ENCODE results near the gene NPAS1. TPM values are rescaled to one million over a fixed set of nuclear protein-coding genes. Genes with fewer than 3 reads are reported as not detected.
A peak's percentile ranks its signal among the peaks of the same experiment; 100 is the strongest.
"Not testable (repeated sequence)": the region's sequence is repeated elsewhere in the genome, so short reads cannot be mapped to it uniquely, and the experiment has no call there.

NPAS1 gene
- polyA plus RNA-seq, 3 donors from 2014 or later, result not detected

DNA sequence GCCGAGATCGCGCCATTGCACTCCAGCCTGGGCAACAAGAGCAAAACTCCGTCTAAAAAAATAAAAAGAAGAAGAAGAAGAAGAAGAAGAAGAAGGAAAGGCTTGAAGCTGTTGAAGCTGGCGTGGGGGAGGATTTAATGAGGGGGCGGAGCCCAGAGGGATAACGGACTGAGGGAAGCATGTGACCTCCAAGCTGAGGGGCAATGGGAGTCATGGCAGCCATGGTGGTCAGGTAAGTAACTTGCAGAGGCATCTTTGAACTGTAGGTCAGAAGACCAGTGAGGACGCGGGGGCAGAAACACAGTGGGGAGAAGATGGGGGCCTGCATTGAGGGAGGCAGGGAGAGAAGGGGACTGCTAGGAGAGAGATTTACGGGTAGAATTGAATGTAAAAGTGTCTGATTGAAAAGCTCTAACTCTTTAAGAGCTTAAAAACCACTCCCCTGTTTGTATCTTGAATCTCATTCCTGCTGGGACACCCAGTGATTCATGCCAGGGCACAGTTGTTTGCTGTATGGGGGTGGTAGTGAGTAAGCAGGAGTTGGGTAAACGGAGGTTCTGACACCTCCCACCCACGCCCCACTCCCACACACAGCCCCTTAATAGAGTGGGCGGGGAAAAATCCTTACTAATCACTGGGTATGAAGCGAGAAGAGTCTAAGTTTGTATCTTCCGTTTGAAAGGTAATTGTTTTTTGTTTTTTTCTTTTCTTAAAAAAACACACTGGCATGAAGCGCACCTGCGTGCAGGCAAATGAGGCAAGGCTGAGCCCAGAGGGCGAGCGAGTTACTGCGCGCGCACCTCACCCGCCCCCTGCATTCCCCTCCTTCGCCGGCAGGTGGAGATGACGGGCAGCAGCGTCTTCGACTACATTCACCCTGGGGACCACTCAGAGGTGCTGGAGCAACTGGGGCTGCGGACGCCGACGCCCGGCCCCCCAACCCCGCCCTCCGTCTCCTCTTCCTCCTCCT, 15.8 kb downstream of the NPAS1 start:
- H3K27ac Mint-ChIP-seq, result peak overlapping the region; percentile 41 to 67 (median 56)
- H3K4me3 Mint-ChIP-seq, result peak overlapping the region; percentile 85 to 94 (median 91)
- peak; percentile 88 to 89 (median 88) for DNase-seq
- peaks cover 6 to 10% (median 9%) of the 10 kb centered on the region in 3 donors for H3K27me3 Mint-ChIP-seq (ENCODE audit: low read depth in 3 of 3)
- H3K4me1 Mint-ChIP-seq, result peaks cover 15 to 16% of the 10 kb centered on the region in 2 donors
- no peaks in the 10 kb centered on the region for H3K9me3 Mint-ChIP-seq
- H3K36me3 Mint-ChIP-seq, result peaks cover 0 to 4% (median 0%) of the 10 kb centered on the region in 3 donors

DNA sequence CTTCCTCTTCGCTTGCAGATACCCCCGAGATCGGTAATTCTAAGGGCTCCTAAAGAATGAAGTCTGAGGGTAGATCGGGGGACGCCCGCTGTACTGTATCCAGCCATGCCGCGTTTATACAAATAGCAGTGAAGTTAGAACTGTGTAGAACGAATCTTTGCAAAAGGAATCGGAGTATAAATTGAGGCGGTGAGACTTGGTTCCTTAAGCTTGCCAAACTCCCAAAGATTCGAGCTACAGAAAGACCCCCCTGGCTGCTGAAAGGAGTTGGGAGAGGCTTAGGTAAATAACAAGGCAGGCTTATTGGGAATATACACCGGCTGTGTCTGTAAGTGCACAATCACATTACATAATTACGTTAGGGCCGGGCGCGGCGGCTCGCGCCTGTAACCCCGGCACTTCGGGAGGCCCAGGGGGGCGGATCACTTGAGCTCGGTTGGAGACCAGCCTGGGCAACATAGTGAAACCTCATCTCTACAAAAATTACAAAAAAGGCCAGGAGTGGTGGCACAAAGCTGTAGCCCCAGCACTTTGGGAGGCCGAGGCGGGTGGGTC, 16.5 kb downstream of the NPAS1 start:
- peak overlapping the region; percentile 41 to 67 (median 54) for H3K27ac Mint-ChIP-seq

GRCh38 chr19:47037766-47038165, 18.1 kb downstream of the NPAS1 start:
- H3K36me3 Mint-ChIP-seq, result no peaks in the 10 kb centered on the region
- no peak overlapping the region for H3K4me3 Mint-ChIP-seq
- H3K27ac Mint-ChIP-seq, result no peak overlapping the region
- no peak for DNase-seq
- H3K9me3 Mint-ChIP-seq, result no peaks in the 10 kb centered on the region
- peaks cover 4 to 7% (median 4%) of the 10 kb centered on the region in 3 donors for H3K27me3 Mint-ChIP-seq (ENCODE audit: low read depth in 3 of 3)
- H3K4me1 Mint-ChIP-seq, result peaks cover 15 to 16% of the 10 kb centered on the region in 2 donors

More for the DNA sequence above, 16.5 kb downstream of the NPAS1 start:
- peaks cover 4 to 7% (median 4%) of the 10 kb centered on the region in 3 donors for H3K27me3 Mint-ChIP-seq (ENCODE audit: low read depth in 3 of 3)
- H3K36me3 Mint-ChIP-seq, result no peaks in the 10 kb centered on the region
- no peak for DNase-seq
- peak overlapping the region; percentile 85 to 94 (median 91) for H3K4me3 Mint-ChIP-seq
- H3K4me1 Mint-ChIP-seq, result peaks cover 15 to 16% of the 10 kb centered on the region in 2 donors
- no peaks in the 10 kb centered on the region for H3K9me3 Mint-ChIP-seq

DNA sequence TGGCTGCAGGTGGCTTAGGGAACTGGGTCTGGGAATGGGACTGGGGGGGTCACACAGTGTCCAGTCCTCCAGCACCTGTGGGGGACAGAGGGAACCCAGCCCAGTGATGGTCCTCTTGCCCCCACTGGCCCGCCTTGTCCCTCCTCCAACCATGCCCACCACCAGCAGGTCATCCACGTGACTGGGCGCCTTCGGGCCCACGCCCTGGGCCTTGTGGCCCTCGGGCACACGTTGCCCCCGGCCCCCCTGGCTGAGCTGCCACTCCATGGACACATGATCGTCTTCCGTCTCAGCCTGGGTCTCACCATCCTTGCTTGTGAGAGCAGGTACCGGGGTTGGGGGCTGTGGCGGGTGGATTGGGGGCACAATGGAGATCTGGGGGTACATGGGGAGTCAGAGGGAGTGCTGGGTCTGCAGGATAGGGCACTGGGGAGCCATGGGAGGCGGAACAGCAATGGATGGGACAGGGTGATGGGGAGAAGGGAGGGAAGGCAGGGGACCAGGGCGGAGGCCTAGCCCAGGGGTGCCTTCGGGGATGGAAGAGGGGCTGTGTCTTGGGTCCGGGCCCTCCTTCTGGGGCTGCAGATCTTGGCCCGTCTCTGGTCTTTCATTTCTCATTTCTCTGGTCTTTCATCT, 19.7 kb downstream of the NPAS1 start:
- Mint-ChIP-seq H3K4me1 (peaks cover 15% of the 10 kb centered on the region in 2 donors), H3K27me3 (ENCODE audit: low read depth in 3 of 3) (peaks cover 2 to 7% (median 3%) of the 10 kb centered on the region in 3 donors), H3K27ac (no peak overlapping the region), H3K36me3 (no peaks in the 10 kb centered on the region), H3K4me3 (no peak overlapping the region), H3K9me3 (no peaks in the 10 kb centered on the region)
- DNase-seq, result no peak

DNA sequence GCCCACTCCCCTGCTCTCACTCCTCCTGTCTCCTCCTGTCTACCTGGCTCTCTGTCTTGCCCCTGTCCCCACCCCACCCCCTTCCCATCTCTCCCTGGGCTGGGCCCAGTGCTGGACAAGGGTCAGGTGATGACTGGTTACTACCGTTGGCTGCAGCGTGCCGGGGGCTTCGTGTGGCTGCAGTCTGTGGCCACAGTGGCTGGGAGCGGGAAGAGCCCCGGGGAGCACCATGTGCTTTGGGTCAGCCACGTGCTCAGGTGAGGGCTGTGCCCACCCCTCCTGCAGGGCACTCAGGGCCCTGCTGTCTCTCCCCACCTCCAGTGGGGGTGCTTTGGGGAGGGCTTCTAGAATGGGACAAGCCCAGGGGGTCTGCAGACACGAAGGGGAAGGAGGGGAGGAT, 21.2 kb downstream of the NPAS1 start:
- H3K9me3 Mint-ChIP-seq, result no peaks in the 10 kb centered on the region
- no peak for DNase-seq
- no peak overlapping the region for H3K27ac Mint-ChIP-seq
- no peak overlapping the region for H3K4me3 Mint-ChIP-seq
- H3K27me3 Mint-ChIP-seq (ENCODE audit: low read depth in 3 of 3), result peaks cover 0 to 3% (median under 1%) of the 10 kb centered on the region in 3 donors
- peaks cover 4 to 5% of the 10 kb centered on the region in 2 donors for H3K4me1 Mint-ChIP-seq
- H3K36me3 Mint-ChIP-seq, result no peaks in the 10 kb centered on the region

DNA sequence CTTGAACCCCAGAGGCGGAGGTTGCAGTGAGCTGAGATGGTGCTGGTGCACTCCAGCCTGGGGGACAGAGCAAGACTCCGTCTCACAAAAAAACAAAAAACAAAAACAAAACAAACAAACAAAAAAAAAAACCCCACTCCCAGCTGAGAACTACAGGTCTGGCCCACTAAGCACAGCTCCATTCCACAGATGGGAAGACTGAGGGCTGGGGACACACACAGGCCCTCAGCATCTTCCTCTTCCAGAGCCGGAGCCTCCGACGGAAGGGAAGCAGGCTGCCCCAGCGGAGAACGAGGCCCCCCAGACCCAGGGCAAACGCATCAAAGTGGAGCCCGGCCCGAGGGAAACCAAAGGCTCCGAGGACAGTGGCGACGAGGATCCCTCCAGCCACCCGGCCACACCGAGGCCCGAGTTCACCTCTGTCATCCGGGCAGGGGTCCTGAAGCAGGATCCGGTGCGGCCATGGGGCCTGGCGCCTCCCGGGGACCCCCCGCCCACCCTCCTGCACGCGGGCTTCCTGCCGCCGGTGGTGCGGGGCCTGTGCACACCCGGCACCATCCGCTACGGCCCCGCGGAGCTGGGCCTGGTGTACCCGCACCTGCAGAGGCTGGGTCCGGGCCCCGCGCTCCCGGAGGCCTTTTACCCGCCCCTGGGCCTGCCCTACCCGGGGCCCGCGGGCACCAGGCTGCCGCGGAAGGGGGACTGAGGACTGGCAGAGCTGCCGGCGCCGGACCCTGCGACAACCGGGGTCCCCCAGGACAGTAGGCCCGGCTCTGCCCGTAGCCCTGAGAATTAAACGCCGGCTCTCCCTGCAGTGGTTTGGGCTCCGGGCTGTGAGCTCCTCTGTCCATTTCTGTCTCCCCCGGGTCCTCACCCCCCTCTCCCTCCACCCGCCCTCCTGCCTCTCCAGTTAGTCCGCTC, 25.6 kb downstream of the NPAS1 start:
- DNase-seq, result no peak

DNA sequence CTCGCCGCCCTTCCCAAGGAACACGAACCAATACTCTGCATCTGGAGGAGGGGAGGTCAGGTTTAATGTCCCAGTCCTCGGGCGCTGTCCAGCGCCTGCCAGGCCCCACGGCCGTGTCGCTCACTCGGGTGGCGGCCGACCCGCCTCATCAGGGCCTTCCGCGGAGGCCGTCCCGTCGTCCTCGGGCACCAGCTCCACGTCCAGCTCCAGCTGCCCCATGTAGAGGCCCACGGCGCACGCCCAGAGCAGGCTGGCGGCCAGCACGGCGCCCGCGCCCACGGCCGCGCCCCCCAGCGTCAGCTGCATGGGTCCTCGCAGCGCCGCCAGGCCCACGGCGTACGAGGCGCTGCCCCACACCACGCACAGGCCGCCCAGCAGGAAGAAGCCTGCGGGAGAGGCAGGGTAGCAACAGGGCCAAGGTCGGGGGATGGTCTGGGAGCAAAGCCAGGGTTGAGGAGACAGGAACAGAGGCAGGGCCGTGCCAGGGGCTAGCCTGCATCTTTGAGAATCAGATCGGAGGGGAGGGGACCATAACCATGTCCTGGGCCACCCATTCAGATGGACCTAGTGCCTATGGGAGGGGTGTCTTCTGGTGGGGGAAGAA, 26.3 kb downstream of the NPAS1 start:
- Mint-ChIP-seq H3K9me3 (no peaks in the 10 kb centered on the region), H3K4me1 (peaks cover 11 to 24% of the 10 kb centered on the region in 2 donors), H3K27ac (no peak overlapping the region), H3K36me3 (no peaks in the 10 kb centered on the region), H3K27me3 (ENCODE audit: low read depth in 3 of 3) (peaks cover 0 to 9% (median 2%) of the 10 kb centered on the region in 3 donors), H3K4me3 (no peak overlapping the region)
- DNase-seq, result no peak

More for the DNA sequence above, 25.6 kb downstream of the NPAS1 start:
- Mint-ChIP-seq H3K9me3 (no peaks in the 10 kb centered on the region), H3K27ac (no peak overlapping the region), H3K27me3 (ENCODE audit: low read depth in 3 of 3) (peaks cover 0 to 9% (median 2%) of the 10 kb centered on the region in 3 donors), H3K4me3 (no peak overlapping the region), H3K4me1 (peaks cover 11 to 24% of the 10 kb centered on the region in 2 donors), H3K36me3 (no peaks in the 10 kb centered on the region)

DNA sequence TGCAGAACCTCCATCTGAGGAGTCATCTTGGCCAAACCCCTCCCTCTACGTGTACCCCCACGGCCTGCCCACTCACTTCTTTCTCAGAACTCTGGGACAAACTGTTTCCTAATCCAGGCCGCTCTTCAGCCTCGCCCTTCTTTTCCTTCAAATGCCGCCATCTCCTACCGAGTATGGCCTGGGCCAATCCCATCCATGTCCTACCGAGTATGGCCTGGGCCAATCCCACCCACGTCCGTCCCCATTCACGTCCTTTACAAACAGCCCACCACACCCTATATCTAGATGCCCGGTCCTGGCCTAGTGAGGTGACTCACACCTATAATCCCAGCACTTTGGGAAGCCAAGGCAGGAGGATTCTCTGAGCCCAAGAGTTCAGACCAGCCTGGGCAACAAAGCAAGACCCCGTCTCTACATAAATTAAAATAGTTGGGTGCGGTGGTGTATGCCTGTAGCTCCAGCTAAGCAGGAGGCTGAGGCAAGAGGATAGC, 27.7 kb downstream of the NPAS1 start:
- peaks cover 11 to 24% of the 10 kb centered on the region in 2 donors for H3K4me1 Mint-ChIP-seq

GRCh38 chr19:47047763-47048405, 28.2 kb downstream of the NPAS1 start:
- Mint-ChIP-seq H3K4me1 (peaks cover 11 to 24% of the 10 kb centered on the region in 2 donors), H3K27ac (peak overlapping the region; percentile 76 to 96 (median 90)), H3K27me3 (ENCODE audit: low read depth in 3 of 3) (peaks cover 0 to 9% (median 2%) of the 10 kb centered on the region in 3 donors), H3K4me3 (peak overlapping the region; percentile 88 to 99 (median 95)), H3K36me3 (no peaks in the 10 kb centered on the region), H3K9me3 (no peaks in the 10 kb centered on the region)
- DNase-seq, result peak; percentile 71 to 74 (median 73)

More for the DNA sequence above, 27.7 kb downstream of the NPAS1 start:
- Mint-ChIP-seq H3K9me3 (no peaks in the 10 kb centered on the region), H3K27me3 (ENCODE audit: low read depth in 3 of 3) (peaks cover 0 to 9% (median 2%) of the 10 kb centered on the region in 3 donors), H3K27ac (peak overlapping the region; percentile 62 to 96 (median 84)), H3K36me3 (no peaks in the 10 kb centered on the region), H3K4me3 (peak overlapping the region; percentile 88 to 99 (median 95))
- no peak for DNase-seq

GRCh38 chr19:47049307-47049700, 29.7 kb downstream of the NPAS1 start:
- H3K9me3 Mint-ChIP-seq, result no peaks in the 10 kb centered on the region
- peak overlapping the region in 4 of 6 donors; percentile 23 to 81 (median 55) for H3K27ac Mint-ChIP-seq
- H3K27me3 Mint-ChIP-seq (ENCODE audit: low read depth in 3 of 3), result peaks cover 4 to 9% (median 6%) of the 10 kb centered on the region in 3 donors
- DNase-seq, result no peak
- H3K4me1 Mint-ChIP-seq, result peaks cover 11 to 24% of the 10 kb centered on the region in 2 donors
- H3K36me3 Mint-ChIP-seq, result no peaks in the 10 kb centered on the region
- peak overlapping the region; percentile 87 to 97 (median 96) for H3K4me3 Mint-ChIP-seq

DNA sequence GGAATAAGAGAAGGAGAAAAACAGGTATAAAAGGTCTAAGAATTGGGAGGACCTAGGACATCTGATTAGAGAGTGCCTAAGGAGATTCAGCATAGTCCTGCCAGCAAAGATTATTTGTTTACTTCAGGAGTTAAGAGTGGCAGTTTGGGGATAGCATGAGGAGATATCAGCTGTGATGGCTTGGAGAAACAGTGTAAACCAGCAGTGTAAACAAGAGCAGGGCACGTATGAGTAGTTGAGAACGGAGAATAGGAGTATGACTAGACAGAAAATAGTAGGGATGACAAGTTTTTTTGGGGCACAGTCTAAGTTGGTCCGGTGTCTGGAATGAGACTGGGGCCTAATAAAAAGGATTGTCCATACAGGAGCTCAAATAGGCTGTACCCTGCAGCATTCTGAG, 30.9 kb downstream of the NPAS1 start:
- Mint-ChIP-seq H3K27me3 (ENCODE audit: low read depth in 3 of 3) (peaks cover 4 to 14% (median 7%) of the 10 kb centered on the region in 3 donors), H3K4me3 (peak overlapping the region in 1 of 5 donors; percentile 2), H3K27ac (peak overlapping the region in 1 of 6 donors; percentile 6), H3K4me1 (peaks cover 11 to 24% of the 10 kb centered on the region in 2 donors)
- not testable (repeated sequence) for DNase-seq, H3K36me3 Mint-ChIP-seq, H3K9me3 Mint-ChIP-seq

DNA sequence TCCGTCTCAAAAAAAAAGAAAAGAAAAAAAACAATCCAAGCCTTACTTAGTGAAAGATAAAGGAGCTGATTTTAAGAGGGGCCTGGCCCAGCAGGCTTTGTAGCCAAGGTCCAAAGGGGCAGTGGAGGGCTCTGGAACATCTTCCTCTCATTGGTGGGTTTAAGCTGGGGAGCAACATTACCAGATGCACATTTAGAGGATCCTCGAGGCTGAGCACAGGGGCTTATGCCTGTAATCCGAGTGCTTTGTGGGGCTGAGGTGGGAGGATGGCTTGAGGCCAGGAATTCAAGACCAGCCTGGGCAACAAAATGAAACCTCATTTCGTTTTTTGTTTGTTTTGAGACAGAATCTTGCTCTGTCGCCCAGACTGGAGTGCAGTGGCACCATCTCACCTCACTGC, 36.8 kb downstream of the NPAS1 start:
- no peak overlapping the region for H3K27ac Mint-ChIP-seq
- no peaks in the 10 kb centered on the region for H3K9me3 Mint-ChIP-seq
- H3K4me1 Mint-ChIP-seq, result no peaks in the 10 kb centered on the region
- H3K36me3 Mint-ChIP-seq, result no peaks in the 10 kb centered on the region
- H3K4me3 Mint-ChIP-seq, result no peak overlapping the region
- peaks cover 4 to 5% (median 5%) of the 10 kb centered on the region in 3 donors for H3K27me3 Mint-ChIP-seq (ENCODE audit: low read depth in 3 of 3)
- DNase-seq, result no peak
